Measurements from ENCODE around the gene MYO9A. TPM values are rescaled to one million over a fixed set of nuclear protein-coding genes. Genes with fewer than 3 reads are reported as not detected.
A peak's percentile ranks its signal among the peaks of the same experiment; 100 is the strongest.

The MYO9A gene
- total RNA-seq, 2 donors from 2014 or later: 34.9 to 36.4 TPM

GRCh38 chr15:72163719-72164118 lies 45.8 kb upstream of the MYO9A start:
- H3K4me1 ChIP-seq (ENCODE audit: control insufficient read depth, insufficient read depth, low read length): peaks cover 6% of the 10 kb centered on the region
- H3K36me3 ChIP-seq (ENCODE audit: control insufficient read depth, insufficient read depth, low read length): no peaks in the 10 kb centered on the region
- Mint-ChIP-seq H3K27me3 (ENCODE audit: insufficient read depth) (no peaks in the 10 kb centered on the region), H3K36me3 (ENCODE audit: low read depth) (no peaks in the 10 kb centered on the region), H3K27ac (no peak overlapping the region), H3K9me3 (no peaks in the 10 kb centered on the region), H3K4me3 (no peak overlapping the region), H3K4me1 (peaks cover 19% of the 10 kb centered on the region)
- H3K9ac ChIP-seq (ENCODE audit: extremely low read depth, low read length, poor library complexity, severe bottlenecking): no peak overlapping the region
- DNase-seq: no peak
- no peaks in the 10 kb centered on the region for H3K9me3 ChIP-seq (ENCODE audit: control insufficient read depth, low read length)
- 88 to 89% methylated on average over 3 to 4 of the region's 4 CpGs for WGBS, 2 experiments (ENCODE audit: insufficient coverage in 1 of 2, insufficient read length in 1 of 2)
- no peak for TF ChIP-seq CTCF (conservative IDR thresholded peaks at IDR 0.05)
- no peak overlapping the region for H3K27ac ChIP-seq (ENCODE audit: low read depth, low read length)
- no peaks in the 10 kb centered on the region for H3K27me3 ChIP-seq (ENCODE audit: control insufficient read depth, insufficient read depth, low read length, poor library complexity, severe bottlenecking)
- H3K4me3 ChIP-seq (ENCODE audit: low read length): no peak overlapping the region

- 93 to 97% methylated on average over 5 of the region's 5 CpGs for WGBS, 2 experiments (ENCODE audit: insufficient coverage in 1 of 2, insufficient read length in 1 of 2)
- Histone ChIP-seq H3K27me3 (ENCODE audit: control insufficient read depth, insufficient read depth, low read length, poor library complexity, severe bottlenecking) (no peaks in the 10 kb centered on the region), H3K4me1 (ENCODE audit: control insufficient read depth, insufficient read depth, low read length) (no peaks in the 10 kb centered on the region), H3K27ac (ENCODE audit: low read depth, low read length) (no peak overlapping the region), H3K36me3 (ENCODE audit: control insufficient read depth, insufficient read depth, low read length) (no peaks in the 10 kb centered on the region), H3K9ac (ENCODE audit: extremely low read depth, low read length, poor library complexity, severe bottlenecking) (no peak overlapping the region), H3K4me3 (ENCODE audit: low read length) (no peak overlapping the region), H3K9me3 (ENCODE audit: control insufficient read depth, low read length) (no peaks in the 10 kb centered on the region)
- H3K4me3 Mint-ChIP-seq: no peak overlapping the region
- no peaks in the 10 kb centered on the region for H3K27me3 Mint-ChIP-seq (ENCODE audit: insufficient read depth)
- H3K9me3 Mint-ChIP-seq: no peaks in the 10 kb centered on the region
- peaks cover 7% of the 10 kb centered on the region for H3K4me1 Mint-ChIP-seq
- no peak overlapping the region for H3K27ac Mint-ChIP-seq
- no peaks in the 10 kb centered on the region for H3K36me3 Mint-ChIP-seq (ENCODE audit: low read depth)
- peak; percentile 43 for TF ChIP-seq CTCF (conservative IDR thresholded peaks at IDR 0.05)
- DNase-seq: no peak
Measured at GRCh38 chr15:72162569-72162968, 44.6 kb upstream of the MYO9A start.

- Histone ChIP-seq H3K27me3 (ENCODE audit: control insufficient read depth, insufficient read depth, low read length, poor library complexity, severe bottlenecking) (no peaks in the 10 kb centered on the region), H3K36me3 (ENCODE audit: control insufficient read depth, insufficient read depth, low read length) (no peaks in the 10 kb centered on the region), H3K9me3 (ENCODE audit: control insufficient read depth, low read length) (no peaks in the 10 kb centered on the region), H3K27ac (ENCODE audit: low read depth, low read length) (no peak overlapping the region), H3K4me1 (ENCODE audit: control insufficient read depth, insufficient read depth, low read length) (no peaks in the 10 kb centered on the region), H3K9ac (ENCODE audit: extremely low read depth, low read length, poor library complexity, severe bottlenecking) (no peak overlapping the region), H3K4me3 (ENCODE audit: low read length) (no peak overlapping the region)
- H3K27ac Mint-ChIP-seq: peak overlapping the region; percentile 1
- 79 to 92% methylated on average over 5 to 7 of the region's 7 CpGs for WGBS, 2 experiments (ENCODE audit: insufficient coverage in 1 of 2, insufficient read length in 1 of 2)
- H3K4me1 Mint-ChIP-seq: peaks cover 6% of the 10 kb centered on the region
- no peak for TF ChIP-seq CTCF (conservative IDR thresholded peaks at IDR 0.05)
- no peaks in the 10 kb centered on the region for H3K9me3 Mint-ChIP-seq
- no peaks in the 10 kb centered on the region for H3K27me3 Mint-ChIP-seq (ENCODE audit: insufficient read depth)
- no peaks in the 10 kb centered on the region for H3K36me3 Mint-ChIP-seq (ENCODE audit: low read depth)
- no peak for DNase-seq
- no peak overlapping the region for H3K4me3 Mint-ChIP-seq
Measured at GRCh38 chr15:72161361-72162132, 43.6 kb upstream of the MYO9A start.

Data from endodermal cell (in vitro differentiated cells).